K562 (cell line): Measurements from ENCODE around the gene MFSD6. TPM values are rescaled to one million over a fixed set of nuclear protein-coding genes. Genes with fewer than 3 reads are reported as not detected.
A peak's percentile ranks its signal among the peaks of the same experiment; 100 is the strongest.

Experiments used
- ATAC-seq: fragments of 200-7000 bp; cut with Tn5 transposase; 3 replicates; pipeline ENCODE4 v1.9.1; 2020; ENCODE audit warnings: moderate library complexity
- BruUV-seq: library from RNA; stranded (reverse); fragments of 400-500 nt; replicated peaks from 2 replicates; lab custom pipeline; 2021; lab: Mats Ljungman, UMichigan
- CTCF ChIA-PET: fragments of 300-600 bp; formaldehyde crosslinking; extraction: SDS; loops from one replicate; lab custom pipeline; 2021; ENCODE audit warnings: low intra/inter-chr PET ratio; lab: Yijun Ruan, JAX
- POLR2A ChIA-PET: fragments of 300-600, 350-650 bp; sonication (Branson Sonifier 250); formaldehyde crosslinking; extraction: SDS; loops from one replicate; lab custom pipeline; 2021; ENCODE audit warnings: antibody characterized with exemption, inconsistent platforms; lab: Yijun Ruan, JAX
- DNase-seq, 4 experiments: peaks; one replicate each; pipeline versions ENCODE4 v3.0.0 to v3.0.0-alpha.2; 2011 to 2018; ENCODE audit warnings: low spot score in 3 of 4, mixed read lengths in 3 of 4; ENCODE audit errors: extremely low read depth in 1 of 4
- FAIRE-seq: peaks from 2 replicates; lab custom pipeline; 2011; peaks lifted over from hg19 to GRCh38; lab: Jason Lieb, UNC
- H2AFZ ChIP-seq: 2 replicates; pipeline ENCODE4 v1.6.0; 2011; ENCODE audit warnings: low read depth, low read length, control low read depth, inconsistent platforms
- H3K27ac ChIP-seq: fragments of 200-600 bp; 3 replicates; pipeline ENCODE4 v1.8.0; 2011; ENCODE audit warnings: low read depth, mild to moderate bottlenecking, control low read depth, inconsistent platforms, low read length, moderate library complexity, mixed read lengths; ENCODE audit errors: extremely low read depth
- H3K27me3 ChIP-seq, 2 experiments: fragments of 300-600 bp in 1 of 2; 2 replicates in 1 of 2; 3 replicates in 1 of 2; pipeline versions ENCODE4 v1.6.0 to v1.8.0; 2011; ENCODE audit warnings: inconsistent platforms in 2 of 2, low read length in 2 of 2, mild to moderate bottlenecking in 1 of 2, mixed read lengths in 1 of 2, moderate library complexity in 1 of 2; ENCODE audit not compliant: control insufficient read depth in 2 of 2, insufficient read depth in 2 of 2
- H3K36me3 ChIP-seq: fragments of 300-600 bp; 3 replicates; pipeline ENCODE4 v1.8.0; 2011; ENCODE audit warnings: mild to moderate bottlenecking, low read length, inconsistent platforms; ENCODE audit not compliant: control insufficient read depth, insufficient read depth
- H3K4me1 ChIP-seq, 2 experiments: fragments of 200-600 bp in 1 of 2; replicated peaks in 1 of 2; 2 replicates in 1 of 2; 3 replicates in 1 of 2; pipeline versions ENCODE4 v1.5.1 to v1.8.0; 2011; ENCODE audit warnings: inconsistent platforms in 2 of 2, low read length in 2 of 2, mild to moderate bottlenecking in 1 of 2, mixed read lengths in 1 of 2, moderate library complexity in 1 of 2; ENCODE audit not compliant: control insufficient read depth in 2 of 2, insufficient read depth in 2 of 2
- H3K4me2 ChIP-seq: 2 replicates; pipeline ENCODE4 v1.6.1; 2011; ENCODE audit warnings: low read length, control low read depth, inconsistent platforms, mixed read lengths; ENCODE audit not compliant: insufficient read depth
- H3K4me3 ChIP-seq: fragments of 200-600 bp; sonication (generic), shearing (Covaris generic); 2 replicates; pipeline ENCODE4 v1.5.1; 2016; ENCODE audit warnings: control low read depth, inconsistent platforms
- H3K79me2 ChIP-seq: fragments of 200-600 bp; 3 replicates; pipeline ENCODE4 v1.8.0; 2011; ENCODE audit warnings: low read length, inconsistent platforms; ENCODE audit not compliant: control insufficient read depth, insufficient read depth
- H3K9ac ChIP-seq, 2 experiments: 2 replicates each; pipeline versions ENCODE4 v1.6.0 to v1.6.1; 2011; ENCODE audit warnings: low read depth in 2 of 2, low read length in 2 of 2, control low read depth in 1 of 2, inconsistent platforms in 1 of 2, mild to moderate bottlenecking in 1 of 2, mixed read lengths in 1 of 2; ENCODE audit not compliant: insufficient read depth in 1 of 2
- H3K9me1 ChIP-seq: one replicate; pipeline ENCODE4 v1.6.0; 2011; ENCODE audit warnings: inconsistent platforms, mild to moderate bottlenecking, low read length, moderate library complexity; ENCODE audit not compliant: control insufficient read depth, insufficient read depth
- H3K9me3 ChIP-seq: replicated peaks from 2 replicates; pipeline ENCODE4 v1.5.1; 2011; ENCODE audit warnings: low read depth, low read length, inconsistent platforms; ENCODE audit not compliant: control insufficient read depth, insufficient read depth
- H4K20me1 ChIP-seq: replicated peaks from 2 replicates; pipeline ENCODE4 v1.6.1; 2011; ENCODE audit warnings: low read length, inconsistent platforms, mixed read lengths; ENCODE audit not compliant: control insufficient read depth, insufficient read depth
- CEBPB ChIP-seq: fragments of 450-650 bp; IDR thresholded peaks from 2 replicates; pipeline ENCODE4 v1.6.1; 2016; ENCODE audit warnings: missing genetic modification characterization, missing compliant biosample characterization
- CEBPG ChIP-seq, 3 experiments: fragments of 200-800 bp in 1 of 3; sonication (Bioruptor generic) in 1 of 3; sonication (generic) in 1 of 3; formaldehyde crosslinking in 1 of 3; IDR thresholded peaks in 2 of 3; conservative IDR thresholded peaks in 1 of 3; 2 replicates each; pipeline versions ENCODE4 v1.6.1 to v1.8.0; 2016 to 2022; ENCODE audit warnings: missing compliant biosample characterization in 2 of 3, missing genetic modification characterization in 2 of 3, mild to moderate bottlenecking in 1 of 3, missing genetic modification reagents in 1 of 3
- ELF2 ChIP-seq: fragments of 250-450 bp; sonication (Bioruptor Pico); IDR thresholded peaks from 2 replicates; pipeline ENCODE4 v1.5.0; 2021; ENCODE audit warnings: mild to moderate bottlenecking
- NFE2 ChIP-seq: IDR thresholded peaks from 2 replicates; pipeline ENCODE4 v1.6.1; 2014; ENCODE audit warnings: antibody characterized with exemption, low read depth
- ZNF12 ChIP-seq: sonication (generic); formaldehyde crosslinking; IDR thresholded peaks from 2 replicates; pipeline ENCODE4 v1.4.0; 2020; ENCODE audit warnings: mild to moderate bottlenecking, missing genetic modification reagents
- WGBS: fragments of 100-300 bp; shearing (Covaris generic); methylation state at CpG from one replicate; pipeline ENCODE4 v1.1.6; 2016; ENCODE audit warnings: low coverage, mixed read lengths; ENCODE audit not compliant: insufficient coverage; ENCODE audit errors: missing lambda C conversion rate; 5-methylcytosine and 5-hydroxymethylcytosine counted together
- in situ Hi-C: fragments of 300-500 bp; cut with MboI; formaldehyde crosslinking; loops from 4 replicates; pipeline ENCODE4 v1.15.0; 2018; ENCODE audit warnings: inconsistent platforms, mixed read lengths
- intact Hi-C: fragments of 100-400 bp; cut with micrococcal nuclease; formaldehyde crosslinking; loops from 2 replicates; pipeline ENCODE4 v1.14.2; 2022
- polyA plus RNA-seq, 8 experiments: library from polyadenylated mRNA; depleted of rRNA in 4 of 8; stranded (reverse) in 5 of 8; unstranded in 3 of 8; fragments of >200 nt; fragmentation: Nextera tagmentation in 2 of 8; fragmentation: Illumina TruSeq in 1 of 8; extraction: Ambion mirVana in 2 of 8; extraction: Trizol in 1 of 8; gene quantifications; 2 replicates each; pipeline versions ENCODE4 v1.2.1 to v1.2.3, GENCODE V29; 2011 to 2014; ENCODE audit warnings: inconsistent platforms in 1 of 8, missing spikeins in 1 of 8
- total RNA-seq, 7 experiments: library from RNA; depleted of rRNA in 6 of 7; stranded (reverse); fragments of >200 nt in 6 of 7; fragmentation: Illumina TruSeq in 2 of 7; extraction: Trizol in 2 of 7; gene quantifications; 2 replicates each; pipeline versions ENCODE4 v1.2.1 to v1.2.3, GENCODE V29; 2011 to 2021; ENCODE audit warnings: low replicate concordance in 1 of 7

Gene MFSD6
- total and polyA plus RNA-seq, 9 of the 15 experiments (the other 6 are each of a cell fraction or from before 2014, with no cell fraction given) = 1.1 to 7.9 (median 4.4) TPM

- POLR2A ChIA-PET = no interaction called here
- CTCF ChIA-PET = no interaction called here
- DNase-seq = no peak
These were observed 3.1 kb upstream of the MFSD6 start for GRCh38 chr2:190405070-190405469.

GRCh38 chr2:190405995-190406394 is 2.2 kb upstream of the MFSD6 start:
- Histone ChIP-seq H3K36me3 (no peaks in the 10 kb centered on the region), H2AFZ (no peak overlapping the region), H3K4me2 (no peak overlapping the region), H3K9me1 (no peaks in the 10 kb centered on the region), H3K4me1 (peaks cover 14 to 25% of the 10 kb centered on the region in 2 experiments; a peak in 4 of 5 replicates), H3K9me3 (no peaks in the 10 kb centered on the region), H3K27me3 (no peaks in the 10 kb centered on the region), H4K20me1 (no peaks in the 10 kb centered on the region), H3K27ac (no peak overlapping the region), H3K79me2 (no peaks in the 10 kb centered on the region), H3K9ac (no peak overlapping the region), H3K4me3 (no peak overlapping the region)
- intact Hi-C loops (loop anchor here (10.0 kb wide), 1 partner anchor 59 kb away; no protein-coding TSS in a partner anchor), in situ Hi-C loops (no loop called here)
- TF ChIP-seq ZNF12 (CRISPR knock-in tag) (peak; percentile 93), NFE2 (no peak)
- DNase-seq (no peak), FAIRE-seq (no peak), ATAC-seq (no peak)
- ChIA-PET CTCF (no interaction called here), POLR2A (no interaction called here)
- 96% methylated on average over 3 of the region's 3 CpGs for WGBS
- no TSS peak for BruUV-seq

More at GRCh38 chr2:190405070-190405469, 3.1 kb upstream of the MFSD6 start:
- Histone ChIP-seq H3K4me1 (peaks cover 14 to 25% of the 10 kb centered on the region in 2 experiments; a peak in 4 of 5 replicates), H3K9me1 (no peaks in the 10 kb centered on the region), H3K79me2 (no peaks in the 10 kb centered on the region), H3K27ac (no peak overlapping the region), H3K36me3 (no peaks in the 10 kb centered on the region), H3K9ac (no peak overlapping the region), H3K4me2 (no peak overlapping the region), H3K9me3 (no peaks in the 10 kb centered on the region), H2AFZ (no peak overlapping the region), H3K27me3 (no peaks in the 10 kb centered on the region), H3K4me3 (no peak overlapping the region), H4K20me1 (no peaks in the 10 kb centered on the region)
- intact Hi-C loops = loop anchor here (10.0 kb wide), 1 partner anchor 60 kb away; no protein-coding TSS in a partner anchor
- ATAC-seq = no peak
- FAIRE-seq = no peak
- in situ Hi-C loops = no loop called here
- 89% methylated on average over 3 of the region's 3 CpGs for WGBS
- BruUV-seq = no TSS peak
- TF ChIP-seq CEBPG (CRISPR knock-in tag; IDR thresholded peaks at IDR 0.05) (peak; percentile 62), CEBPG (tag; conservative IDR thresholded peaks at IDR 0.05 in 1 of 2, IDR thresholded peaks at IDR 0.05 in 1 of 2) (peak; percentile 30 to 72; a peak in 3 of 4 replicates), ELF2 (no peak), CEBPB (tag) (peak; percentile 78)
